Lower lobe of right lung (tissue), 2 donors: ENCODE data around the gene DHRS2. TPM values are rescaled to one million over a fixed set of nuclear protein-coding genes. Genes with fewer than 3 reads are reported as not detected.

ENCODE experiments used
- ATAC-seq, 2 donors: fragments of 200-7000 bp; cut with Tn5 transposase; one replicate each; pipeline ENCODE4 v1.9.1; 2020 to 2022; ENCODE audit warnings: mild to moderate bottlenecking in 2 of 2, moderate library complexity in 2 of 2
- DNase-seq: peaks from one replicate; pipeline ENCODE4 v3.0.0-alpha.2; 2020
- H3K27ac ChIP-seq: fragments of 200-600 bp; one replicate; pipeline ENCODE4 v1.8.0; 2022
- H3K27me3 ChIP-seq: fragments of 200-600 bp; one replicate; pipeline ENCODE4 v1.8.0; 2022; ENCODE audit warnings: low read depth
- H3K36me3 ChIP-seq: fragments of 200-600 bp; one replicate; pipeline ENCODE4 v1.8.0; 2022; ENCODE audit warnings: mild to moderate bottlenecking
- H3K4me1 ChIP-seq: fragments of 200-600 bp; one replicate; pipeline ENCODE4 v1.8.0; 2022
- H3K4me3 ChIP-seq: fragments of 200-600 bp; one replicate; pipeline ENCODE4 v1.8.0; 2022; ENCODE audit warnings: mild to moderate bottlenecking
- H3K9me3 ChIP-seq: fragments of 200-600 bp; one replicate; pipeline ENCODE4 v1.8.0; 2022
- intact Hi-C: fragments of 100-400 bp; cut with DNase I; formaldehyde crosslinking; loops from one replicate; pipeline ENCODE4 v1.11.0; 2022
- total RNA-seq: library from RNA; stranded (reverse); fragmentation: NEBNext Ultra II Directional; extraction: Animal tissue kit (Norgen Biotek cat#: 25700); gene quantifications from one replicate; pipeline ENCODE4 v1.2.1, GENCODE V29; 2021
- TF ChIP-seq, protein P1 (sequence below): fragments of 200-600 bp; IDR thresholded peaks from one replicate; pipeline ENCODE4 v1.8.0; 2022; ENCODE audit warnings: antibody characterized with exemption, mild to moderate bottlenecking
- donor health status: DM: no; HTN: yes; CAD: no; lungs with severe emphysema.

Gene DHRS2
- total RNA-seq, 1 donor from 2014 or later = 1.2 TPM

GRCh38 chr14:23638414-23639047, 2.4 kb downstream of the DHRS2 start:
- Histone ChIP-seq H3K36me3 (no peaks in the 10 kb centered on the region), H3K27me3 (no peaks in the 10 kb centered on the region), H3K4me1 (no peaks in the 10 kb centered on the region), H3K27ac (no peak overlapping the region), H3K9me3 (no peaks in the 10 kb centered on the region), H3K4me3 (no peak overlapping the region)
- intact Hi-C loops = no loop called here
- no peak for ATAC-seq
- TF ChIP-seq, protein P1, sequence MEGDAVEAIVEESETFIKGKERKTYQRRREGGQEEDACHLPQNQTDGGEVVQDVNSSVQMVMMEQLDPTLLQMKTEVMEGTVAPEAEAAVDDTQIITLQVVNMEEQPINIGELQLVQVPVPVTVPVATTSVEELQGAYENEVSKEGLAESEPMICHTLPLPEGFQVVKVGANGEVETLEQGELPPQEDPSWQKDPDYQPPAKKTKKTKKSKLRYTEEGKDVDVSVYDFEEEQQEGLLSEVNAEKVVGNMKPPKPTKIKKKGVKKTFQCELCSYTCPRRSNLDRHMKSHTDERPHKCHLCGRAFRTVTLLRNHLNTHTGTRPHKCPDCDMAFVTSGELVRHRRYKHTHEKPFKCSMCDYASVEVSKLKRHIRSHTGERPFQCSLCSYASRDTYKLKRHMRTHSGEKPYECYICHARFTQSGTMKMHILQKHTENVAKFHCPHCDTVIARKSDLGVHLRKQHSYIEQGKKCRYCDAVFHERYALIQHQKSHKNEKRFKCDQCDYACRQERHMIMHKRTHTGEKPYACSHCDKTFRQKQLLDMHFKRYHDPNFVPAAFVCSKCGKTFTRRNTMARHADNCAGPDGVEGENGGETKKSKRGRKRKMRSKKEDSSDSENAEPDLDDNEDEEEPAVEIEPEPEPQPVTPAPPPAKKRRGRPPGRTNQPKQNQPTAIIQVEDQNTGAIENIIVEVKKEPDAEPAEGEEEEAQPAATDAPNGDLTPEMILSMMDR = no peak
- no peak for DNase-seq

GRCh38 chr14:23639048-23639890, 3.1 kb downstream of the DHRS2 start:
- no peak for ATAC-seq
- no peak for DNase-seq
- no peaks in the 10 kb centered on the region for H3K27me3 ChIP-seq
- no peaks in the 10 kb centered on the region for H3K9me3 ChIP-seq
- intact Hi-C loops = no loop called here
- no peaks in the 10 kb centered on the region for H3K4me1 ChIP-seq
- H3K36me3 ChIP-seq = no peaks in the 10 kb centered on the region
- H3K27ac ChIP-seq = no peak overlapping the region
- TF ChIP-seq, protein P1 = no peak
- no peak overlapping the region for H3K4me3 ChIP-seq

DNA sequence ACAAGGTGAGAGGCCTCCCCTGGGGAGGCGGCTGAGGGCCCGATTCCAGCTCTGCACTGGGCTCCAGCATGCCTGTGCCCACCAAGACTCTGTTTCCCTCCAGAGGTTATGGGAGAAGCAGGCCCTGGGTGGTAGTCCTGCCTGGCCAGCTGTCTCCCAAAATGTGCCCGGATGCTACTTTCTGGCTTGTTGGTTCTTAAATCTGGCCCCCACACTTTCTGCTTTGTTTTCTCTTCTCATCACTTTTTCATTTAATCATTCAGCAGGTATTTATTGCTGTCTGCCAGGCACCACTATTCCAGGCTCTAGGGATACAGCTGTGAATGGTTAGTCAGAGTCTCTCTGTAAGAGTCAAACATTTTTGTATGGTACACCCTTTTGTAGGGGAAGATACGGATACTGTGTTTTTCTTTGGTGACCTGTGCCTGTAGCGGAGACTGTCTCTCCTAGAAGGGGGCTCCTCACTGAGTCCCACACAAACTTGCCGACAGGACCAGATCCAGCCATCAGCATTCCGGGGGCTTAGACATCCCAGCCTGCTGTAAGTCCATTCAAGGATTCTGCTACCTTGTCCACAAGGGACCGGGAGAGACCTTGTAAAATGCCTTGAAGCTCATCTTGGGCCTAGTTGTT, 3.8 kb downstream of the DHRS2 start:
- Histone ChIP-seq H3K4me3 (no peak overlapping the region), H3K9me3 (no peaks in the 10 kb centered on the region), H3K27me3 (no peaks in the 10 kb centered on the region), H3K36me3 (no peaks in the 10 kb centered on the region), H3K4me1 (no peaks in the 10 kb centered on the region), H3K27ac (no peak overlapping the region)
- TF ChIP-seq, protein P1 = no peak
- intact Hi-C loops = no loop called here
- DNase-seq (no peak), ATAC-seq (no peak)

GRCh38 chr14:23640524-23641141, 4.5 kb downstream of the DHRS2 start:
- ATAC-seq (peak; percentile 18 to 52), DNase-seq (no peak)
- H3K4me3 ChIP-seq = no peak overlapping the region
- H3K27ac ChIP-seq = no peak overlapping the region
- H3K36me3 ChIP-seq = no peaks in the 10 kb centered on the region
- TF ChIP-seq, protein P1 = no peak
- H3K9me3 ChIP-seq = no peaks in the 10 kb centered on the region
- intact Hi-C loops = no loop called here
- H3K4me1 ChIP-seq = no peaks in the 10 kb centered on the region
- no peaks in the 10 kb centered on the region for H3K27me3 ChIP-seq

DNA sequence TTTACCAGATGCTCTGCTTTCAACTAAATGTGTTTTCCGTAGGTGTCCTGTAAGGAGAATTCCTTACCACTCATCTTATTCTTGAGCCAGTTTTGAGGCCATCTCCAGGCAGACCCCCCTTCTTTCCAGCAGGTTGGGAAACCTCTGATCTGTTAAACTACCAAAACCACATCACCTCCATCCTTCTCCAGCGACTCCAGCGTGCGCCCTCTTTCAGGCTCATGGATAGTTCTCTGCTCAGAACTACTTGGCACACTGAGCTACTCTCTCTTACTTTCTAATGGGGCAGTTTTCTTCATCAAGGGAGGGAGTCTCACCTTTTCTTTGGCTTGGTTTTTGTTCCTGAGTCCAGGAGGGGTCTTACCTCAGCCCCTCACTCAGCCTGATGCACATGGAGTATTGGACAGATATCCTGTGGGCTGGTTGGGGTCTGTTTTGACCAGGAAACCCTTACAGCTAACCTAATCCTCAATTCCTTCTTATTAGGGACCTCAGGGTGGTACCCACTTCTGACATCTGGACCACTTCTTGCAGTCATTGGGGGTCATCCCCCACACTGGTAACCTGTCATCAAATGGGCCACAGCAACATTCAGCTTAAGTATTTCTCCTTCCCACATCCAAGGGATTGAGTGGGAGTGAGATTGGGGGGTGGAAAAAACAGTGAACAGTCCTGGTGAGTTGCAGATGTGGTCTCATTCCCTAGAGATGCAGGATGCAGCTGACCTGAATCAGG, 5.2 kb downstream of the DHRS2 start:
- H3K4me1 ChIP-seq = no peaks in the 10 kb centered on the region
- ATAC-seq (no peak), DNase-seq (no peak)
- no peak overlapping the region for H3K27ac ChIP-seq
- TF ChIP-seq, protein P1 = no peak
- H3K27me3 ChIP-seq = no peaks in the 10 kb centered on the region
- H3K36me3 ChIP-seq = no peaks in the 10 kb centered on the region
- intact Hi-C loops = no loop called here
- no peak overlapping the region for H3K4me3 ChIP-seq
- no peaks in the 10 kb centered on the region for H3K9me3 ChIP-seq
